Measurements from ENCODE around the gene RPN1.
A peak's percentile ranks its signal among the peaks of the same experiment; 100 is the strongest.

Gene RPN1

GRCh38 chr3:128648940-128649663 is 1.5 kb downstream of the RPN1 start:
- DNase-seq, result no peak

DNA sequence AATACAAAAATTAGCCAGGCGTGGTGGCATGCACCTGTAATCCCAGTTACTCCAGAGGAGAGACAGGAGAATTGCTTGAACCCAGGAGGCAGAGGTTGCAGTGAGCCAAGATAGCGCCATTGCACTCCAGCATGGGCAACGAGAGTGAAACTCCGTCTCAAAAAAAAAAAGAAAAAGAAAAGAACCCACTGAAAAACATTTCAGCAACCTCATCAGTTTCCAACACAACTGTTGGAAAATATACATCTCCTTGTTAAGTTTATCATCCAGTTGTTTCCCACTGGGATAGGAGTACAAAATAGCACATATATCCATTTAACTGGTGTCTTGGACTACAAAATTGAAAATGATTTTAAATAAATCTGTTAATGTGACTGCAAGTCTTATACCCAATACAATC is 2.2 kb downstream of the RPN1 start:
- DNase-seq, result no peak

- DNase-seq, result no peak
Measured at GRCh38 chr3:128647307-128647706, 3.3 kb downstream of the RPN1 start.

GRCh38 chr3:128634075-128634611 is 16.5 kb downstream of the RPN1 start:
- DNase-seq, result no peak

GRCh38 chr3:128632301-128632700 is 18.3 kb downstream of the RPN1 start:
- DNase-seq, result no peak

DNA sequence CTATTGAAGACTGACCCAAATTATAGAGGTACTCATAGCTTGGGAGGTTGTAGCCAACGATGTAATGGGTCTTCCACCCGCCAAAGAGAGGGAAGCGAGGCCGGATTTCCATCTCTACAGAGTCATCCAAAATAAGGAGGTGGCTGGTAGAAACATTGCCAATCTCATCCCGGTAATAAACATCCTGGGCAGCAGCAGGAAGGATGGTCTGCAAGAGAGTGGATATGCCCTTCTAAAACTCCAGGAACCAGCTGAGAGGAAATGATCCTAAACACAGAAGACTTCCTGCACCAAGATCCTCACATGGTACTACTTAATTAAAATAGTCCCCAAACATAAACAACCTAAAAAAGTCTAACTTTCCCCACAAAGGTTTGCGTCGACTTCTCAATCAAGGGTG is 20.7 kb downstream of the RPN1 start:
- no peak for DNase-seq

DNA sequence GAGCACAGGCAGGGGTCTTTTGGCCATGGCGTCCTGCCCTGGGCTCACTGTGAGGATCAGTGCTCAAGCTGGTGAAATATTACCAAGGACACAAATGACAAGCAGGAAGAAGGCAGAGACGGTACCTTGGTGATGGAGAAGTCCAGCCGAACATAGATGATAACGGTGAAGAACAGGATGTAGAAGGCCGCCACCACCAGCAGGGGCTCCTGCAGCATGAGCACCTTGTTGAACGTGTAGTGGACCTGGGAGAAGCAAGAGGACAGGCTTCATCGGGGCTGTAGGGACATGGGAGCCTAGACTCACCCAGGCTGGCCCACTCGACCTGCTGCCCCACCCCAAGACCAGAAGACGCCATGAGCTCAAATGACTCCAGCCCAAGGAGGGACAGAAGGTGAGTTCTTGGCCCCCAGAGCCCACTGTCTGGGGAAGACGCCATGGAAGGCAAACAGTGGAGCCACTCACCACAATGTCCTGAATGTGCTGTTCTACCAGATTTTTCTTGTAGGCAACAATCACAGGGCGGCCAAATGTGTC is 25.1 kb downstream of the RPN1 start:
- DNase-seq, result no peak

GRCh38 chr3:128624526-128625138 is 26.0 kb downstream of the RPN1 start:
- DNase-seq, result no peak

- DNase-seq, result no peak
Measured at GRCh38 chr3:128623762-128624176, 26.8 kb downstream of the RPN1 start.

DNA sequence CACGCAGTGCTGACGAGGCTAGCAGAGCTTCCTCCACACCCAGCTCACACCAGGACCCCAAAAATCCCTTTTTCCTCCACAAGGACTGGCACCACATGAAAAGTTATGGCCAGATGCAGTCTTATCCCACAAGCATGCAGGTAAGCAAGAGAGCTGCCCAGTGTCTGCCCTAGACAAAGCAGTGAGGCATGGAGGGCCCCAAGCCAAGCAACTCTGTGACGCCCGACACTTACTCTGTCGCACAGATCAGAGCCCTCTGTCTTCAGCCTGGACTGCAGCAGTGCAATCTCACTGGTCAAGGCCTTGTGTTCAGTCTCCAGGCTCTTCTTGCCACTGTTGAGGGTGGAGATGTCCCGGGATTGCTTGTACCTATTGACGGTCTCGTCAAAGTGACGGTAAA is 28.7 kb downstream of the RPN1 start:
- DNase-seq, result no peak

DNA sequence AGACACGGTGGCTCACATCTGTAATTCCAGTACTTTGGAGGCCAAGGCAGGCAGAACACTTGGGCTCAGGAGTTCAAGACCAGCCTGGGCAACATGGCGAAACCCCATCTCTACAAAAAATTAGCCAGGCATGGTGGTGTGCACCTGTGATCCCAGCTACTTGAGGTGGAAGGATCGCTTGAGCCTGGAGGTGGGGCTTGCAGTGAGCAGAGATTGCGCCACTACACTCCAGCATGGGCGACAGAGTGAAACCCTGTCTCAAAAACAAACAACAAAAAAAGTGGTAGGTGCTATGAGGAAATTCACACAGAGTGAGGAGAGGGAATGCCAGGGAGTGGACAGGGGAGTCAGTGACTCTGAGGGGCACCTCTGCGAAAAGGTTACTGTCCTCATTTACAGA is 29.4 kb downstream of the RPN1 start:
- no peak for DNase-seq

DNA sequence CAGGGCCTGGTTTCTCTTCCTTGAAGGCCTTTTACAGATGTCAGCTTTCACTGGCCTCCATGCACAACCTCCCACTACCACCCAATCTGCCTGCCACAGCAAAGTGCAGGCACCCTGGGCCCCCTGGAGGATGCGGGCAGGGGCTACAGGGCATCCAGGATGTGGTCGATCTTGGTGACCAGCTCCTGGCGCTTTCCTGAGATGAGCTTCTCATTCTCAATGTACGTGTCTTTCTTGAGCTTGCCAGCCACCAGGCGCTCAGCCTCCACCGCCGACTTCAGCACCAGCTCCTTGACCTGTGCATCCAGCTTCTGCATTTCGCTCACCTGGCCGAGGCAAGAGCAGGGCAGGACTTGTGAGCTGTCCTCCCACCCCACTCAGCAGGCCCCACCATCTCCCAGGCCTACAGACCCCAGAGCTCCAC is 30.3 kb downstream of the RPN1 start:
- DNase-seq, result no peak

GRCh38 chr3:128619146-128619890 is 31.3 kb downstream of the RPN1 start:
- DNase-seq, result no peak

GRCh38 chr3:128618398-128618726 is 32.3 kb downstream of the RPN1 start:
- DNase-seq, result no peak

DNA sequence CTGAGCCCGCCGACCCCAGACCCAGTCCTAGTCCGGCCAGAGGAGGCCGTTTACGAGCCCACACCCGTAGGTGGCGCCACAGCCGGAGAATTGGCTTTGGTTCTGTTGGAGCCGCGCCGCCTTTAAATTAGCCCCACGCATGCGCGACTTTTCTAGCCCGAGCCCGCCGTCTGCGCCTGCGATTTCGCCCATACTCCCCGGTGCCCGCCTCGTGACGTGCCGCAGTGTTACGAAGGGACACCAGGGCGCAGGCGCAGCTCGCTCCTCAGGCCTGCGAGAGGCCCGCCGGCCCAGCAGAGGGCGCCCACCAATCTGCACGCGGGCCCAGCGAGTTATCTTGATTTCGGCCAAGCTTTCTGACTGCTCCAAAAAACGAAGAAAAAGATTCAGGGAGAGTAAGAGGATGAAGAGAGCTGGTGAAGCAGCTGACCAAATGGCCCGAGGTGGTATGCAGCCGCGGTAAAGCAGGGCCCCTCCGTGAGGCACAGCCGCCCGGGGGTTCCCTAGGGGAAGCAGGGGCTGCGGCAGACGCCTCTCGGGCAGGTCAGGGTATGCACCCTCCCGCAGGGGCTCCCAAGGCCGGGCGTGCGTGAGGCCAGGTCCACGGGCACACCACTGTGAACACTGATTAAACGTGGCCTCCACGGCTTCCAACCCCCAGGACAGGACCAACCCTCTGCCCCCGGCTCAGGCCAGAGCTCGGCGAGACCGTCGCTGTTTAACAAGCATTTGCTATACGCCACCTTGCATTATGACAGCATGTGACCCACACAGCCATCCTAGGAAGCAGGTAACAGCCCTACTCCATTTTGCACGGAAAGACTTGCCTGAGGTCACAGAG is 32.8 kb downstream of the RPN1 start:
- peak; percentile 97 for DNase-seq

GRCh38 chr3:128617270-128617556 is 33.4 kb downstream of the RPN1 start:
- DNase-seq, result no peak

- DNase-seq, result no peak
Measured at GRCh38 chr3:128616516-128617269, 33.9 kb downstream of the RPN1 start.

GRCh38 chr3:128614076-128614475 is 36.5 kb downstream of the RPN1 start:
- DNase-seq, result no peak

DNA sequence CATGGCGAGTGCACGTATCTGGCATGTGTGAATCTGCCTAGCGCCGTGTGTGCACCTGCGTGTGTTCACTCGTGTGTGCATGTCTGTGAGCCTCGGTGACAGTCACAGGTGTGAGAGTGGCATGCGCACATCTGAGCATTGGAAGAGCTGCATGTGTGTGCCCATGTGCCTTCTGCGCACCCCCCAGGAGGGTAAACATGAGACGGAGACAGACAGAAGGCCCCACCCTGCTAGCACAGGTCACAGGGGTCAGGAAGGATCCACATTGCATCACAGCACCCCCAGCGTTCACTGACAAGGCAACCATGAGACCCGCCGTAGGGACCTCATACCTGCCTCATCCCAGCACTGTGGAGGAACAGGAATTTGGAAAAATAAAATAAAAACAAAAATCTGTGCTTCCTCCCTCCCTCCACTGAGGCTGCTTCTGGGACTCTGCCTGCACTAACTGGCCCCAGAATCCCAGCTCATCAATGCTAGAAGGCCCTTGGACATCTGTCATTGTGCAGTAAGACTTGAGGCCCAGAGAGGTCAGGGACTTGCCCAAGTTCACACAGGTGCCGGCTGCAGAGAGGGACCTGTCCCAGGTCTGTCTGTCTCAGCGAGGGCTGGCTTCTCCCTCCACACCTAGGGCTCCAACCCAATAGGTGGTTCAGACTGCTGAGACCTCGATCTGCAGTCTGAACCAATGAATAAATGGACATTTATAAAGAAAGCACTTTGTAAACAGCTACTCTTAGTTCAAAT is 37.4 kb downstream of the RPN1 start:
- DNase-seq, result no peak

- no peak for DNase-seq
Measured at GRCh38 chr3:128610451-128611070, 40.1 kb downstream of the RPN1 start.

- DNase-seq, result no peak
Measured at GRCh38 chr3:128609294-128609693, 41.3 kb downstream of the RPN1 start.
